ENCODE results near the gene GPR107.

GRCh38 chr9:130144703-130145102, 91.0 kb downstream of the GPR107 start:
- no peak for TF ChIP-seq CHD2 (IDR thresholded peaks at IDR 0.05; ENCODE audit: low read length, partially characterized antibody)
- no peak for TF ChIP-seq RCOR1 (IDR thresholded peaks at IDR 0.05; ENCODE audit: low read depth, low read length)
- no peak for TF ChIP-seq EP300 (IDR thresholded peaks at IDR 0.05)
- TF ChIP-seq, protein P1, sequence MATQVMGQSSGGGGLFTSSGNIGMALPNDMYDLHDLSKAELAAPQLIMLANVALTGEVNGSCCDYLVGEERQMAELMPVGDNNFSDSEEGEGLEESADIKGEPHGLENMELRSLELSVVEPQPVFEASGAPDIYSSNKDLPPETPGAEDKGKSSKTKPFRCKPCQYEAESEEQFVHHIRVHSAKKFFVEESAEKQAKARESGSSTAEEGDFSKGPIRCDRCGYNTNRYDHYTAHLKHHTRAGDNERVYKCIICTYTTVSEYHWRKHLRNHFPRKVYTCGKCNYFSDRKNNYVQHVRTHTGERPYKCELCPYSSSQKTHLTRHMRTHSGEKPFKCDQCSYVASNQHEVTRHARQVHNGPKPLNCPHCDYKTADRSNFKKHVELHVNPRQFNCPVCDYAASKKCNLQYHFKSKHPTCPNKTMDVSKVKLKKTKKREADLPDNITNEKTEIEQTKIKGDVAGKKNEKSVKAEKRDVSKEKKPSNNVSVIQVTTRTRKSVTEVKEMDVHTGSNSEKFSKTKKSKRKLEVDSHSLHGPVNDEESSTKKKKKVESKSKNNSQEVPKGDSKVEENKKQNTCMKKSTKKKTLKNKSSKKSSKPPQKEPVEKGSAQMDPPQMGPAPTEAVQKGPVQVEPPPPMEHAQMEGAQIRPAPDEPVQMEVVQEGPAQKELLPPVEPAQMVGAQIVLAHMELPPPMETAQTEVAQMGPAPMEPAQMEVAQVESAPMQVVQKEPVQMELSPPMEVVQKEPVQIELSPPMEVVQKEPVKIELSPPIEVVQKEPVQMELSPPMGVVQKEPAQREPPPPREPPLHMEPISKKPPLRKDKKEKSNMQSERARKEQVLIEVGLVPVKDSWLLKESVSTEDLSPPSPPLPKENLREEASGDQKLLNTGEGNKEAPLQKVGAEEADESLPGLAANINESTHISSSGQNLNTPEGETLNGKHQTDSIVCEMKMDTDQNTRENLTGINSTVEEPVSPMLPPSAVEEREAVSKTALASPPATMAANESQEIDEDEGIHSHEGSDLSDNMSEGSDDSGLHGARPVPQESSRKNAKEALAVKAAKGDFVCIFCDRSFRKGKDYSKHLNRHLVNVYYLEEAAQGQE (IDR thresholded peaks at IDR 0.05): no peak
- TF ChIP-seq SREBF2 (IDR thresholded peaks at IDR 0.05): no peak
- TF ChIP-seq NFE2L2 (conservative IDR thresholded peaks at IDR 0.05; ENCODE audit: low read length): no peak
- no peak for TF ChIP-seq POLR2A (IDR thresholded peaks at IDR 0.05; ENCODE audit: low read length)
- TF ChIP-seq, protein P2, sequence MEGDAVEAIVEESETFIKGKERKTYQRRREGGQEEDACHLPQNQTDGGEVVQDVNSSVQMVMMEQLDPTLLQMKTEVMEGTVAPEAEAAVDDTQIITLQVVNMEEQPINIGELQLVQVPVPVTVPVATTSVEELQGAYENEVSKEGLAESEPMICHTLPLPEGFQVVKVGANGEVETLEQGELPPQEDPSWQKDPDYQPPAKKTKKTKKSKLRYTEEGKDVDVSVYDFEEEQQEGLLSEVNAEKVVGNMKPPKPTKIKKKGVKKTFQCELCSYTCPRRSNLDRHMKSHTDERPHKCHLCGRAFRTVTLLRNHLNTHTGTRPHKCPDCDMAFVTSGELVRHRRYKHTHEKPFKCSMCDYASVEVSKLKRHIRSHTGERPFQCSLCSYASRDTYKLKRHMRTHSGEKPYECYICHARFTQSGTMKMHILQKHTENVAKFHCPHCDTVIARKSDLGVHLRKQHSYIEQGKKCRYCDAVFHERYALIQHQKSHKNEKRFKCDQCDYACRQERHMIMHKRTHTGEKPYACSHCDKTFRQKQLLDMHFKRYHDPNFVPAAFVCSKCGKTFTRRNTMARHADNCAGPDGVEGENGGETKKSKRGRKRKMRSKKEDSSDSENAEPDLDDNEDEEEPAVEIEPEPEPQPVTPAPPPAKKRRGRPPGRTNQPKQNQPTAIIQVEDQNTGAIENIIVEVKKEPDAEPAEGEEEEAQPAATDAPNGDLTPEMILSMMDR (IDR thresholded peaks at IDR 0.05): no peak
- TF ChIP-seq ZSCAN20 (CRISPR knock-in tag; IDR thresholded peaks at IDR 0.05): no peak
- TF ChIP-seq, protein P3, sequence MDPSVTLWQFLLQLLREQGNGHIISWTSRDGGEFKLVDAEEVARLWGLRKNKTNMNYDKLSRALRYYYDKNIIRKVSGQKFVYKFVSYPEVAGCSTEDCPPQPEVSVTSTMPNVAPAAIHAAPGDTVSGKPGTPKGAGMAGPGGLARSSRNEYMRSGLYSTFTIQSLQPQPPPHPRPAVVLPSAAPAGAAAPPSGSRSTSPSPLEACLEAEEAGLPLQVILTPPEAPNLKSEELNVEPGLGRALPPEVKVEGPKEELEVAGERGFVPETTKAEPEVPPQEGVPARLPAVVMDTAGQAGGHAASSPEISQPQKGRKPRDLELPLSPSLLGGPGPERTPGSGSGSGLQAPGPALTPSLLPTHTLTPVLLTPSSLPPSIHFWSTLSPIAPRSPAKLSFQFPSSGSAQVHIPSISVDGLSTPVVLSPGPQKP (IDR thresholded peaks at IDR 0.05; ENCODE audit: low read depth, low read length): no peak

Data from A549 (cell line).